ENCODE results near the gene PBRM1. TPM values are rescaled to one million over a fixed set of nuclear protein-coding genes. Genes with fewer than 3 reads are reported as not detected.
A peak's percentile ranks its signal among the peaks of the same experiment; 100 is the strongest.

PBRM1 gene
- total and polyA plus RNA-seq, 8 donors = 6.0 to 130 (median 64.9) TPM

GRCh38 chr3:52690560-52690959, 4.8 kb upstream of the PBRM1 start:
- Histone ChIP-seq H3K36me3 (peaks cover 72 to 87% (median 86%) of the 10 kb centered on the region in 4 donors), H3K27ac (peak overlapping the region in 1 of 5 donors; percentile 3), H3K27me3 (no peaks in the 10 kb centered on the region), H3K4me1 (peaks cover 9 to 38% (median 38%) of the 10 kb centered on the region in 4 donors), H3K4me3 (no peak overlapping the region), H3K9me3 (no peaks in the 10 kb centered on the region)
- intact Hi-C loops (cut with DNase I; ENCODE audit: low total_unique reads) = no loop called here
- 85 to 96% (median 91%) methylated on average over 2 of the region's 2 CpGs for WGBS, 5 donors
- TF ChIP-seq CTCF (IDR thresholded peaks at IDR 0.05) (no peak), POLR2AphosphoS5 (IDR thresholded peaks at IDR 0.05) (no peak), EP300 (IDR thresholded peaks at IDR 0.05) (no peak), POLR2A (IDR thresholded peaks at IDR 0.05) (no peak)
- no peak for DNase-seq

- no peaks in the 10 kb centered on the region for H3K9me3 ChIP-seq
- H3K27ac ChIP-seq = peak overlapping the region in 4 of 5 donors; percentile 92 to 100 (median 94)
- H3K27me3 ChIP-seq = no peaks in the 10 kb centered on the region
- TF ChIP-seq POLR2A (IDR thresholded peaks at IDR 0.05) (no peak), CTCF (IDR thresholded peaks at IDR 0.05) (no peak), EP300 (IDR thresholded peaks at IDR 0.05) (no peak), POLR2AphosphoS5 (IDR thresholded peaks at IDR 0.05) (no peak)
- 48 to 74% (median 60%) methylated on average over 3 of the region's 3 CpGs for WGBS, 5 donors
- peaks cover 9 to 47% (median 46%) of the 10 kb centered on the region in 4 donors for H3K4me1 ChIP-seq
- peak overlapping the region in 1 of 4 donors; percentile 86 for H3K4me3 ChIP-seq
- intact Hi-C loops (cut with DNase I; ENCODE audit: low total_unique reads) = no loop called here
- DNase-seq = no peak
- H3K36me3 ChIP-seq = peaks cover 60 to 73% (median 72%) of the 10 kb centered on the region in 4 donors
These were observed 3.4 kb upstream of the PBRM1 start for GRCh38 chr3:52689151-52689550.

GRCh38 chr3:52688266-52688665, 2.6 kb upstream of the PBRM1 start:
- 27 to 60% (median 38%) methylated on average over 6 of the region's 6 CpGs for WGBS, 5 donors
- Histone ChIP-seq H3K27me3 (no peaks in the 10 kb centered on the region), H3K4me3 (peak overlapping the region in 2 of 4 donors; percentile 85 to 86), H3K9me3 (no peaks in the 10 kb centered on the region), H3K27ac (peak overlapping the region in 4 of 5 donors; percentile 92 to 100 (median 94)), H3K4me1 (peaks cover 15 to 56% (median 51%) of the 10 kb centered on the region in 4 donors), H3K36me3 (peaks cover 52 to 64% (median 63%) of the 10 kb centered on the region in 4 donors)
- intact Hi-C loops (cut with DNase I; ENCODE audit: low total_unique reads) = no loop called here
- peak in 1 of 2 donors; percentile 59 for DNase-seq
- TF ChIP-seq POLR2AphosphoS5 (IDR thresholded peaks at IDR 0.05) = peak in 2 of 3 donors; percentile 36 to 56
- TF ChIP-seq EP300 (IDR thresholded peaks at IDR 0.05) = no peak

- Histone ChIP-seq H3K4me1 (peaks cover 18 to 85% (median 69%) of the 10 kb centered on the region in 4 donors), H3K27me3 (no peaks in the 10 kb centered on the region), H3K4me3 (peak overlapping the region; percentile 59 to 86 (median 81)), H3K9me3 (no peaks in the 10 kb centered on the region), H3K36me3 (peaks cover 25 to 43% (median 40%) of the 10 kb centered on the region in 4 donors), H3K27ac (peak overlapping the region; percentile 92 to 100 (median 96))
- TF ChIP-seq POLR2AphosphoS5 (IDR thresholded peaks at IDR 0.05) (peak in 2 of 3 donors; percentile 54 to 64), EP300 (IDR thresholded peaks at IDR 0.05) (no peak)
- intact Hi-C loops (cut with DNase I; ENCODE audit: low total_unique reads) = no loop called here
- DNase-seq = peak; percentile 88 to 93
- 0 to 2% (median 1%) methylated on average over 14 to 41 of the region's 41 CpGs for WGBS, 5 donors
These were observed 416 bp downstream of the PBRM1 start for GRCh38 chr3:52685285-52685708.

- no peak for DNase-seq
- Histone ChIP-seq H3K36me3 (peaks cover 20 to 41% (median 37%) of the 10 kb centered on the region in 4 donors), H3K9me3 (no peaks in the 10 kb centered on the region), H3K27ac (peak overlapping the region in 3 of 5 donors; percentile 93 to 100 (median 96)), H3K27me3 (no peaks in the 10 kb centered on the region), H3K4me3 (peak overlapping the region in 2 of 4 donors; percentile 85 to 86), H3K4me1 (peaks cover 28 to 87% (median 70%) of the 10 kb centered on the region in 4 donors)
- WGBS, 5 donors = 40 to 53% (median 43%) methylated on average over 5 of the region's 5 CpGs
- TF ChIP-seq EP300 (IDR thresholded peaks at IDR 0.05) = no peak
- TF ChIP-seq POLR2A (IDR thresholded peaks at IDR 0.05) = no peak
- TF ChIP-seq POLR2AphosphoS5 (IDR thresholded peaks at IDR 0.05) = no peak
- TF ChIP-seq CTCF (IDR thresholded peaks at IDR 0.05) = no peak
- intact Hi-C loops (cut with DNase I; ENCODE audit: low total_unique reads) = no loop called here
These were observed 1.5 kb downstream of the PBRM1 start for GRCh38 chr3:52684184-52684583.

Data from stomach (tissue), 9 donors.